ENCODE measurements around the gene OGFOD3. TPM values are rescaled to one million over a fixed set of nuclear protein-coding genes. Genes with fewer than 3 reads are reported as not detected.

The OGFOD3 gene
- total and polyA plus RNA-seq, 9 of the 15 experiments (the other 6 are each of a cell fraction or from before 2014, with no cell fraction given) = 0.69 to 44.7 (median 18.9) TPM

- peak; percentile 95 for TF ChIP-seq ZBTB9 (CRISPR knock-in tag; IDR thresholded peaks at IDR 0.05)
- no peak for TF ChIP-seq ZBTB8A (IDR thresholded peaks at IDR 0.05; ENCODE audit: partially characterized antibody)
- no peak for TF ChIP-seq E4F1 (CRISPR knock-in tag; IDR thresholded peaks at IDR 0.05; ENCODE audit: borderline replicate concordance)
- TF ChIP-seq THAP12 (CRISPR knock-in tag; IDR thresholded peaks at IDR 0.05) = 0 out of 2 replicates have a peak, but pooled peaks have one; percentile 39
- TF ChIP-seq ETV5 (CRISPR knock-in tag; IDR thresholded peaks at IDR 0.05; ENCODE audit: low read depth) = peak; percentile 60; the same call in 1 of the 2 replicates
- peak; percentile 96 for TF ChIP-seq TRIM24 (IDR thresholded peaks at IDR 0.05)
- TF ChIP-seq CHD4 (IDR thresholded peaks at IDR 0.05; ENCODE audit: insufficient read depth, insufficient replicate concordance, low read depth, low read length, poor library complexity, severe bottlenecking) = no peak
- no peak for TF ChIP-seq POLR3A (IDR thresholded peaks at IDR 0.05; ENCODE audit: borderline replicate concordance, extremely low read depth, insufficient read depth, insufficient read length)
- peak; percentile 96 for TF ChIP-seq RNF2 (IDR thresholded peaks at IDR 0.05)
- peak in 1 of 2 experiments; percentile 81; a peak in 3 of 4 replicates for TF ChIP-seq UBTF (IDR thresholded peaks at IDR 0.05; ENCODE audit: borderline replicate concordance in 1 of 2, low read depth in 2 of 2, low read length in 2 of 2)
- TF ChIP-seq MTA2 (IDR thresholded peaks at IDR 0.05; ENCODE audit: low read depth) = peak; percentile 89
- no peak for TF ChIP-seq CBX8 (IDR thresholded peaks at IDR 0.05; ENCODE audit: borderline replicate concordance, extremely low read depth, low read depth, low read length, poor library complexity, severe bottlenecking)
- no peak for TF ChIP-seq ZBTB34 (CRISPR knock-in tag; IDR thresholded peaks at IDR 0.05)
Observed at GRCh38 chr17:82345151-82345976, 73.0 kb downstream of the OGFOD3 start (continued).
